ENCODE results near the gene SIPA1L2.
A peak's percentile ranks its signal among the peaks of the same experiment; 100 is the strongest.

Gene SIPA1L2

GRCh38 chr1:232678185-232678886 lies 48.4 kb upstream of the SIPA1L2 start (continued):
- no peak for TF ChIP-seq ZBTB26 (tag by site-specific recombination; optimal IDR thresholded peaks at IDR 0.05)
- TF ChIP-seq REPIN1 (tag by site-specific recombination; IDR thresholded peaks at IDR 0.05; ENCODE audit: low read depth): 0 out of 2 replicates have a peak, but pooled peaks have one; percentile 7
- TF ChIP-seq ELK4 (IDR thresholded peaks at IDR 0.05; ENCODE audit: borderline replicate concordance, low read depth, low read length): no peak
- TF ChIP-seq ZBTB21 (tag by site-specific recombination; IDR thresholded peaks at IDR 0.05): peak; percentile 17; the same call in 1 of the 2 replicates
- TF ChIP-seq GLI2 (tag by site-specific recombination; IDR thresholded peaks at IDR 0.05; ENCODE audit: borderline replicate concordance, low read depth): peak; percentile 80
- no peak for TF ChIP-seq ZNF645 (tag by site-specific recombination; IDR thresholded peaks at IDR 0.05)
- TF ChIP-seq ZBTB7A (tag by site-specific recombination; IDR thresholded peaks at IDR 0.05; ENCODE audit: low read depth): no peak
- no peak for TF ChIP-seq ZNF37A (tag by site-specific recombination; IDR thresholded peaks at IDR 0.05)
- no peak for TF ChIP-seq ZNF132 (tag by site-specific recombination; IDR thresholded peaks at IDR 0.05; ENCODE audit: borderline replicate concordance)
- TF ChIP-seq ZNF600 (tag by site-specific recombination; IDR thresholded peaks at IDR 0.05): no peak; the same call in 1 of the 2 replicates
- TF ChIP-seq GFI1B (tag by site-specific recombination; IDR thresholded peaks at IDR 0.05): peak; percentile 69
- TF ChIP-seq ZNF549 (tag by site-specific recombination; IDR thresholded peaks at IDR 0.05): peak; percentile 29; the same call in 1 of the 2 replicates
- peak; percentile 69; the same call in 1 of the 2 replicates for TF ChIP-seq ZNF449 (tag by site-specific recombination; IDR thresholded peaks at IDR 0.05)
- TF ChIP-seq ZNF398 (tag by site-specific recombination; IDR thresholded peaks at IDR 0.05): peak; percentile 15; the same call in 1 of the 2 replicates
- no peak; the same call in 1 of the 2 replicates for TF ChIP-seq ZNF626 (tag by site-specific recombination; IDR thresholded peaks at IDR 0.05)
- TF ChIP-seq ZSCAN4 (tag by site-specific recombination; IDR thresholded peaks at IDR 0.05): no peak; the same call in none of the 2 replicates
- TF ChIP-seq ZNF530 (tag by site-specific recombination; IDR thresholded peaks at IDR 0.05; ENCODE audit: low read depth): no peak
- TF ChIP-seq ZNF704 (tag by site-specific recombination; IDR thresholded peaks at IDR 0.05): no peak
- TF ChIP-seq ZFP41 (tag by site-specific recombination; IDR thresholded peaks at IDR 0.05; ENCODE audit: borderline replicate concordance): no peak
- peak; percentile 72; the same call in 1 of the 2 replicates for TF ChIP-seq ZNF239 (tag by site-specific recombination; IDR thresholded peaks at IDR 0.05)
- TF ChIP-seq ZBTB49 (tag by site-specific recombination; IDR thresholded peaks at IDR 0.05; ENCODE audit: low read depth): no peak
- TF ChIP-seq ZNF311 (tag by site-specific recombination; IDR thresholded peaks at IDR 0.05; ENCODE audit: borderline replicate concordance): no peak
- peak; percentile 98 for TF ChIP-seq WT1 (tag by site-specific recombination; IDR thresholded peaks at IDR 0.05)
- TF ChIP-seq ZNF48 (tag by site-specific recombination; IDR thresholded peaks at IDR 0.05): no peak
- TF ChIP-seq KLF17 (tag by site-specific recombination; IDR thresholded peaks at IDR 0.05): peak; percentile 96
- no peak for TF ChIP-seq ZNF157 (tag by site-specific recombination; IDR thresholded peaks at IDR 0.05)

Measured in HEK293 (cell line).